Sigmoid colon (tissue), 7 donors: Measurements from ENCODE around the gene BRAP. TPM values are rescaled to one million over a fixed set of nuclear protein-coding genes. Genes with fewer than 3 reads are reported as not detected.
A peak's percentile ranks its signal among the peaks of the same experiment; 100 is the strongest.

Source experiments
- DNase-seq: peaks from one replicate; pipeline ENCODE4 v3.0.0-alpha.2; 2019
- H3K27ac ChIP-seq, 4 donors: fragments of 200-600 bp; sonication (generic); one replicate each; pipeline ENCODE4 v1.5.1; 2016 to 2019; ENCODE audit warnings: mild to moderate bottlenecking in 1 of 4
- H3K27me3 ChIP-seq, 3 donors: fragments of 200-600 bp; sonication (generic); one replicate each; pipeline ENCODE4 v1.5.1; 2019; ENCODE audit warnings: mild to moderate bottlenecking in 1 of 3
- H3K36me3 ChIP-seq, 4 donors: fragments of 200-600 bp; sonication (generic); one replicate each; pipeline ENCODE4 v1.5.1; 2016 to 2019
- H3K4me1 ChIP-seq, 4 donors: fragments of 200-600 bp; sonication (generic); one replicate each; pipeline ENCODE4 v1.5.1; 2017 to 2019
- H3K4me3 ChIP-seq, 4 donors: fragments of 200-600 bp; sonication (generic); one replicate each; pipeline ENCODE4 v1.5.1; 2017 to 2019; ENCODE audit warnings: mild to moderate bottlenecking in 2 of 4, moderate library complexity in 1 of 4
- H3K9me3 ChIP-seq, 4 donors: fragments of 200-600 bp in 3 of 4; sonication (generic) in 3 of 4; one replicate each; pipeline versions ENCODE4 v1.5.1 to v1.6.1; 2013 to 2019
- EP300 ChIP-seq, 4 donors: sonication (generic); formaldehyde crosslinking; IDR thresholded peaks; one replicate each; pipeline ENCODE4 v1.6.1; 2017; ENCODE audit warnings: antibody characterized with exemption in 4 of 4
- POLR2A ChIP-seq, 2 donors: fragments of 450-650 bp; IDR thresholded peaks; one replicate each; pipeline ENCODE4 v1.6.1; 2016; ENCODE audit warnings: antibody characterized with exemption in 2 of 2, mild to moderate bottlenecking in 2 of 2, moderate library complexity in 2 of 2
- POLR2AphosphoS5 ChIP-seq, 4 donors: sonication (generic); formaldehyde crosslinking; IDR thresholded peaks; one replicate each; pipeline ENCODE4 v1.6.1; 2017; ENCODE audit warnings: antibody characterized with exemption in 4 of 4
- WGBS, 2 donors: extraction: QIAGEN DNeasy Blood & Tissue Kit; methylation state at CpG; one replicate each; pipeline ENCODE4 v1.1.7; 2013; 5-methylcytosine and 5-hydroxymethylcytosine counted together
- intact Hi-C: fragments of 100-400 bp; cut with DNase I; formaldehyde crosslinking; loops from one replicate; pipeline ENCODE4 v1.15.1; 2023
- polyA plus RNA-seq, 3 donors: library from polyadenylated mRNA; stranded (reverse); fragments of 200-250 nt; gene quantifications; one replicate each; pipeline ENCODE4 v1.2.3, GENCODE V29; 2013
- total RNA-seq, 4 donors: library from RNA; depleted of rRNA; stranded (reverse); fragments of >200 nt; gene quantifications; one replicate each; pipeline ENCODE4 v1.1.0, GENCODE V29; 2016
- TF ChIP-seq, protein P1 (sequence below), 4 experiments: fragments of 450-650 bp in 3 of 4; fragments of 200-600 bp in 1 of 4; IDR thresholded peaks; one replicate each; pipeline ENCODE4 v1.5.1; 2016 to 2019; ENCODE audit warnings: antibody characterized with exemption in 4 of 4, mild to moderate bottlenecking in 3 of 4, moderate library complexity in 2 of 4
- donor health status: healthy with polysubstance abuse.
- donor health status: Bipolar disorder and iron deficiency.
- donor health status: healthy.

The BRAP gene
- total and polyA plus RNA-seq, 7 donors = 8.4 to 29.5 (median 19.5) TPM

DNA sequence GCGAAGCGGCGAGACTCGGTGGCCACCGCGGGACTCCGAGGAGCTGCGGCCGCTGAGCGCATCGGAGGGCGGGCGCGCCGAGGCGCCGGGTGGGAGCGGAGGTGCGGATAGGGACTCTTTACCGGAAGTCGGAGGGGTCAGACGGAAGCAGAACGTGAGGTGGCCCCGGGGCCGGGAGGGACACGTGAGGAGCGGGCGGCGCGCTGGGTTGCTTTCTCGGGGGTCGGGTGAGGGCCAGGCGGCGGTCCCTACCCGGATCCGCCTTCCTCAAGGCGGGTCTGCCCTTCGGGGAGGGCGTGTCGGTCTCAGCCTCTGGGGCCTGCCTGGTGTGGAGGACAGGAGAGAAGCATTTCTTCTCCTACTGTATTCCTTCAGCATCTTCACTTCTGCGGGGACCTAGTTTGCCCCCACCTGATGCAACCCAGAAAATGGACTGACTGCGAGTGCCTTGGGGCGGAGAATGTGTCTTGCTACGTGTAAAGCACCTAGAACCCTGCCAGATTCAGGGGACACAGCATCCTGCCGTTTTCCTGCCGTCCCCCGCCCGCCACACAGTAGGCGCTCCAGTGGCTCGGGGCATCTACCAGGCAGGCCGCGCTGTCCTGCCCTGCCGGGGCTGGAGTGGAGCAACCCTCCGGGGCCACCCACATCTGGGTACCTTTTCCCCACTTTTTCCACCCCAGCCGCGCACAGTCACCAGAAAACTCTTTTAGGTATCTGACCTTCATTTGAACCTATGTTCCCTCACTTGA lies 86.1 kb downstream of the BRAP start:
- peak overlapping the region; percentile 96 to 99 (median 98) for H3K27ac ChIP-seq
- H3K36me3 ChIP-seq = no peaks in the 10 kb centered on the region
- peak overlapping the region; percentile 83 to 97 (median 96) for H3K4me3 ChIP-seq
- H3K27me3 ChIP-seq = no peaks in the 10 kb centered on the region
- intact Hi-C loops = loop anchor here (5.0 kb wide), 2 partner anchors 38 to 88 kb away; partner anchors contain the start of genes ACAD10 and BRAP
- H3K9me3 ChIP-seq = no peaks in the 10 kb centered on the region
- 0% methylated on average over 56 of the region's 56 CpGs for WGBS, 2 donors
- TF ChIP-seq POLR2AphosphoS5 (IDR thresholded peaks at IDR 0.05) (peak; percentile 89 to 98 (median 97)), EP300 (IDR thresholded peaks at IDR 0.05) (peak in 1 of 4 donors; percentile 1), POLR2A (IDR thresholded peaks at IDR 0.05) (peak; percentile 81 to 84)
- TF ChIP-seq, protein P1, sequence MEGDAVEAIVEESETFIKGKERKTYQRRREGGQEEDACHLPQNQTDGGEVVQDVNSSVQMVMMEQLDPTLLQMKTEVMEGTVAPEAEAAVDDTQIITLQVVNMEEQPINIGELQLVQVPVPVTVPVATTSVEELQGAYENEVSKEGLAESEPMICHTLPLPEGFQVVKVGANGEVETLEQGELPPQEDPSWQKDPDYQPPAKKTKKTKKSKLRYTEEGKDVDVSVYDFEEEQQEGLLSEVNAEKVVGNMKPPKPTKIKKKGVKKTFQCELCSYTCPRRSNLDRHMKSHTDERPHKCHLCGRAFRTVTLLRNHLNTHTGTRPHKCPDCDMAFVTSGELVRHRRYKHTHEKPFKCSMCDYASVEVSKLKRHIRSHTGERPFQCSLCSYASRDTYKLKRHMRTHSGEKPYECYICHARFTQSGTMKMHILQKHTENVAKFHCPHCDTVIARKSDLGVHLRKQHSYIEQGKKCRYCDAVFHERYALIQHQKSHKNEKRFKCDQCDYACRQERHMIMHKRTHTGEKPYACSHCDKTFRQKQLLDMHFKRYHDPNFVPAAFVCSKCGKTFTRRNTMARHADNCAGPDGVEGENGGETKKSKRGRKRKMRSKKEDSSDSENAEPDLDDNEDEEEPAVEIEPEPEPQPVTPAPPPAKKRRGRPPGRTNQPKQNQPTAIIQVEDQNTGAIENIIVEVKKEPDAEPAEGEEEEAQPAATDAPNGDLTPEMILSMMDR (IDR thresholded peaks at IDR 0.05) = no peak
- peak; percentile 96 for DNase-seq
- H3K4me1 ChIP-seq = peaks cover 0 to 36% (median 32%) of the 10 kb centered on the region in 4 donors

DNA sequence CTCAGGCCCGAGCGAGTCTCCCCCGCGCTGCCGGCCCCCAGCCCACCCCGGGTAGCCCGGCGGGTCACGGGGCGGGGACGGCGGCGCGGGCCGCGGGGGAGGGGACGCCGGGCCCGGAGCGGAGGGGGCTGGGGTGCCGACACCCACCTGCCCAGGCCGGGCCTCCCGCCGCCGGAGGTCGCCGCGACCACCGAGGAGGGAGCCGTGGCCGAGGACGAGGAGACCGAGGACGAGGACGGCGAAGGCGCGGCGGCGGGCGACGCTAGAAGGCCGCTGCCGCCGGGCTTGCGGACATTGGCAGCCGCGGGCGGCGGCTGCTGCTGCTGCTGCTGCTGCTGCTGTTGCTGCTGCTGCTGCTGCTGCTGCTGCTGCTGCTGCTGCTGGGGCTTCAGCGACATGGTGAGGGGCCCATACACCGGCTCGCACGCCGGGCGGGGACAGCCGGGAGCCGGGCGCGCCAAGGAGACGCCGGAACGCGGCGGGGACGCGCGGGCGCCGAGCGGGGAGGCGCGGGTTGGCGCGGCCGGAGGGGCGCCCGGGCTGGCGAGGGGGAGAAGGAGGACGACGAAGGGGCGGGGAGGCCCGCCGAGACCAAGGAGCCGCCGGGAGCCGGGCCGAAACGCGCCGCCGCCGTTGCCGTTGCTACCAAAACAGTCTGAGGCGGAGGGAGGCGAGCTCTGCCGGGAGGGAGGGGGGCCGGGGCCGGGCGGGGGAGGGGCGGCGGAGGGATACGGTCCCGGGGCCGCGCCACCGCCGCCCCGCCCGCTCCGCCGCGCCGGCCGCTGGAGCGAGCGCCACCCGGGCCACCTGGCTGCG lies 86.9 kb downstream of the BRAP start, which contains the start of gene ATXN2:
Gene ATXN2, minus strand, starts transcription at position 679 of the 816 bp plus-strand sequence. Its CDS starts 281 bp downstream, at position 398.
- TF ChIP-seq, protein P1 (IDR thresholded peaks at IDR 0.05) = no peak
- no peak for TF ChIP-seq EP300 (IDR thresholded peaks at IDR 0.05)
- peak in 1 of 4 donors; percentile 1 for TF ChIP-seq POLR2AphosphoS5 (IDR thresholded peaks at IDR 0.05)
- TF ChIP-seq POLR2A (IDR thresholded peaks at IDR 0.05) = no peak
- peak within 1 kb of the TSS; percentile 96 to 99 (median 98) for H3K27ac ChIP-seq
- no peaks in the 10 kb centered on the region for H3K27me3 ChIP-seq
- no peaks in the 10 kb centered on the region for H3K36me3 ChIP-seq
- H3K4me1 ChIP-seq = peaks cover 0 to 44% (median 39%) of the 10 kb centered on the region in 4 donors
- DNase-seq = peak; percentile 83
- H3K4me3 ChIP-seq = peak within 1 kb of the TSS; percentile 83 to 97 (median 96)
- 1% methylated on average over 119 of the region's 119 CpGs for WGBS, 2 donors
- intact Hi-C loops = loop anchor here (5.0 kb wide), 2 partner anchors 38 to 88 kb away; partner anchors contain the start of genes ACAD10 and BRAP
- no peaks in the 10 kb centered on the region for H3K9me3 ChIP-seq

DNA sequence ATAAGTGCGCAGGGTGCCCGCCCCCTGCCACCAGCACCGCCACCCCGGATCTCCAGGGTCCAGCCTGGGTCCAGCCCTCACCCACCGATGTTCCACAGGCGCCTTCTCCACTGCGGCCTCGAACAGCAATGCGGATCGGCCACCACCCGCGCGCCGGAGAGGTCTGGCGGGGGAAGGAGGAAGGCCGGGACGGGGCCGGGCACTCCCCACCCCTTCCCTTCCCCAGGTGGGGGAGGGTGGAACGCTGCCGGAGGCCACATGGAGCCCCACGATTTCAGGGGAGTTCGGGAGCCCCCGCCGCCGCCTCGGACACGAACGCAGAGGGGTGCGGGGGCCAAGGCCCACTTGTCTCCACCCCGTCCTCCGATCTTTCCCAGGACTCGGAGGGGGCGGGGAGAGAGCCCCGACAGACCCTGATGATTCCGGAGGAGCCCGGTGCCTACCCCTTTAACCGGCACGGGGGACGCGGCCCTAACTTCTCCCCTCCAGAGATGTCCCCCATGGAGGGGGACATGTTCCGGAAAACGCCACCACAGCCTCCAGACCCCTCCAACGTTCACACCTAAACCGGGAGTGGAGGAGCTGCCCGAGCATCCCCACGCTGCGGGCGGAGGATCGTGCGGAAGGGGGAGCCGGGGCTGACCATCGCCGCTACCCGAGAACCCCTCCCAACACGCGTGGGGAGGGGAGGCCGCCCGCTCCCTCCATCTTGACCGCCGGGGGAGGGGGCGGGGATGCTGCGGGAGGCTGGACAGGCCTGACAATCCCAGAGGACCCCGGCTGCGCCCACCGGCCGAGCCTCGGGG lies 87.7 kb downstream of the BRAP start:
- H3K4me1 ChIP-seq = peaks cover 0 to 52% (median 45%) of the 10 kb centered on the region in 4 donors
- H3K27ac ChIP-seq = peak overlapping the region; percentile 96 to 99 (median 98)
- intact Hi-C loops = loop anchor here (5.0 kb wide), 2 partner anchors 39 to 89 kb away; partner anchors contain the start of genes ACAD10 and BRAP
- DNase-seq = peak; percentile 74
- H3K27me3 ChIP-seq = no peaks in the 10 kb centered on the region
- TF ChIP-seq POLR2AphosphoS5 (IDR thresholded peaks at IDR 0.05) = peak in 1 of 4 donors; percentile 17
- TF ChIP-seq, protein P1 (IDR thresholded peaks at IDR 0.05) = no peak
- H3K4me3 ChIP-seq = peak overlapping the region; percentile 83 to 97 (median 96)
- 0% methylated on average over 67 of the region's 67 CpGs for whole genome bisulfite sequencing, 2 donors
- H3K36me3 ChIP-seq = no peaks in the 10 kb centered on the region
- H3K9me3 ChIP-seq = no peaks in the 10 kb centered on the region
